ENCODE data around the gene VPS13C.

- TF ChIP-seq CTCF (conservative IDR thresholded peaks at IDR 0.05; ENCODE audit: low read depth in 2 of 2) (peak; percentile 19 to 34; a peak in 2 of 4 replicates), POLR2AphosphoS5 (IDR thresholded peaks at IDR 0.05; ENCODE audit: low read depth) (no peak), REST (IDR thresholded peaks at IDR 0.05; ENCODE audit: unreplicated experiment) (no peak), EZH2phosphoT487 (IDR thresholded peaks at IDR 0.05; ENCODE audit: unreplicated experiment) (no peak), EZH2 (IDR thresholded peaks at IDR 0.05; ENCODE audit: low read depth, unreplicated experiment) (no peak), JUNB (IDR thresholded peaks at IDR 0.05; ENCODE audit: unreplicated experiment) (no peak), CREB1 (CRISPR knock-in tag; IDR thresholded peaks at IDR 0.05; ENCODE audit: low read depth) (no peak), ZNF114 (CRISPR knock-in tag; IDR thresholded peaks at IDR 0.05) (no peak), ZNF331 (CRISPR knock-in tag; IDR thresholded peaks at IDR 0.05; ENCODE audit: low read depth) (no peak), NANOG (IDR thresholded peaks at IDR 0.05; ENCODE audit: borderline replicate concordance) (no peak), STAT1 (IDR thresholded peaks at IDR 0.05; ENCODE audit: unreplicated experiment) (no peak)
- TF ChIP-seq, protein P1, sequence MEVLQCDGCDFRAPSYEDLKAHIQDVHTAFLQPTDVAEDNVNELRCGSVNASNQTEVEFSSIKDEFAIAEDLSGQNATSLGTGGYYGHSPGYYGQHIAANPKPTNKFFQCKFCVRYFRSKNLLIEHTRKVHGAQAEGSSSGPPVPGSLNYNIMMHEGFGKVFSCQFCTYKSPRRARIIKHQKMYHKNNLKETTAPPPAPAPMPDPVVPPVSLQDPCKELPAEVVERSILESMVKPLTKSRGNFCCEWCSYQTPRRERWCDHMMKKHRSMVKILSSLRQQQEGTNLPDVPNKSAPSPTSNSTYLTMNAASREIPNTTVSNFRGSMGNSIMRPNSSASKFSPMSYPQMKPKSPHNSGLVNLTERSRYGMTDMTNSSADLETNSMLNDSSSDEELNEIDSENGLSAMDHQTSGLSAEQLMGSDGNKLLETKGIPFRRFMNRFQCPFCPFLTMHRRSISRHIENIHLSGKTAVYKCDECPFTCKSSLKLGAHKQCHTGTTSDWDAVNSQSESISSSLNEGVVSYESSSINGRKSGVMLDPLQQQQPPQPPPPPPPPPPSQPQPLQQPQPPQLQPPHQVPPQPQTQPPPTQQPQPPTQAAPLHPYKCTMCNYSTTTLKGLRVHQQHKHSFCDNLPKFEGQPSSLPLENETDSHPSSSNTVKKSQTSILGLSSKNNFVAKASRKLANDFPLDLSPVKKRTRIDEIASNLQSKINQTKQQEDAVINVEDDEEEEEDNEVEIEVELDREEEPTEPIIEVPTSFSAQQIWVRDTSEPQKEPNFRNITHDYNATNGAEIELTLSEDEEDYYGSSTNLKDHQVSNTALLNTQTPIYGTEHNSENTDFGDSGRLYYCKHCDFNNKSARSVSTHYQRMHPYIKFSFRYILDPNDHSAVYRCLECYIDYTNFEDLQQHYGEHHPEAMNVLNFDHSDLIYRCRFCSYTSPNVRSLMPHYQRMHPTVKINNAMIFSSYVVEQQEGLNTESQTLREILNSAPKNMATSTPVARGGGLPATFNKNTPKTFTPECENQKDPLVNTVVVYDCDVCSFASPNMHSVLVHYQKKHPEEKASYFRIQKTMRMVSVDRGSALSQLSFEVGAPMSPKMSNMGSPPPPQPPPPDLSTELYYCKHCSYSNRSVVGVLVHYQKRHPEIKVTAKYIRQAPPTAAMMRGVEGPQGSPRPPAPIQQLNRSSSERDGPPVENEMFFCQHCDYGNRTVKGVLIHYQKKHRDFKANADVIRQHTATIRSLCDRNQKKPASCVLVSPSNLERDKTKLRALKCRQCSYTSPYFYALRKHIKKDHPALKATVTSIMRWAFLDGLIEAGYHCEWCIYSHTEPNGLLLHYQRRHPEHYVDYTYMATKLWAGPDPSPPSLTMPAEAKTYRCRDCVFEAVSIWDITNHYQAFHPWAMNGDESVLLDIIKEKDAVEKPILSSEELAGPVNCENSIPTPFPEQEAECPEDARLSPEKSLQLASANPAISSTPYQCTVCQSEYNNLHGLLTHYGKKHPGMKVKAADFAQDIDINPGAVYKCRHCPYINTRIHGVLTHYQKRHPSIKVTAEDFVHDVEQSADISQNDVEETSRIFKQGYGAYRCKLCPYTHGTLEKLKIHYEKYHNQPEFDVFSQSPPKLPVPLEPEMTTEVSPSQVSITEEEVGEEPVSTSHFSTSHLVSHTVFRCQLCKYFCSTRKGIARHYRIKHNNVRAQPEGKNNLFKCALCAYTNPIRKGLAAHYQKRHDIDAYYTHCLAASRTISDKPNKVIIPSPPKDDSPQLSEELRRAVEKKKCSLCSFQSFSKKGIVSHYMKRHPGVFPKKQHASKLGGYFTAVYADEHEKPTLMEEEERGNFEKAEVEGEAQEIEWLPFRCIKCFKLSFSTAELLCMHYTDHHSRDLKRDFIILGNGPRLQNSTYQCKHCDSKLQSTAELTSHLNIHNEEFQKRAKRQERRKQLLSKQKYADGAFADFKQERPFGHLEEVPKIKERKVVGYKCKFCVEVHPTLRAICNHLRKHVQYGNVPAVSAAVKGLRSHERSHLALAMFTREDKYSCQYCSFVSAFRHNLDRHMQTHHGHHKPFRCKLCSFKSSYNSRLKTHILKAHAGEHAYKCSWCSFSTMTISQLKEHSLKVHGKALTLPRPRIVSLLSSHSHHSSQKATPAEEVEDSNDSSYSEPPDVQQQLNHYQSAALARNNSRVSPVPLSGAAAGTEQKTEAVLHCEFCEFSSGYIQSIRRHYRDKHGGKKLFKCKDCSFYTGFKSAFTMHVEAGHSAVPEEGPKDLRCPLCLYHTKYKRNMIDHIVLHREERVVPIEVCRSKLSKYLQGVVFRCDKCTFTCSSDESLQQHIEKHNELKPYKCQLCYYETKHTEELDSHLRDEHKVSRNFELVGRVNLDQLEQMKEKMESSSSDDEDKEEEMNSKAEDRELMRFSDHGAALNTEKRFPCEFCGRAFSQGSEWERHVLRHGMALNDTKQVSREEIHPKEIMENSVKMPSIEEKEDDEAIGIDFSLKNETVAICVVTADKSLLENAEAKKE (CRISPR knock-in tag; IDR thresholded peaks at IDR 0.05) = no peak
These were observed 232.2 kb downstream of the VPS13C start for GRCh38 chr15:61828008-61828407.

Data from GM23338 (cell line).